HG03469 (cell line): ENCODE measurements around the gene SDHAF4.
"Not testable (repeated sequence)": the region's sequence is repeated elsewhere in the genome, so short reads cannot be mapped to it uniquely, and the experiment has no call there.

Experiments used
- ATAC-seq: cut with Tn5 transposase; IDR thresholded peaks from one replicate; pipeline ENCODE4 v1.9.1; 2021; ENCODE audit warnings: mild to moderate bottlenecking, moderate library complexity, moderate number of reproducible peaks; ENCODE audit not compliant: unreplicated experiment

The SDHAF4 gene

DNA sequence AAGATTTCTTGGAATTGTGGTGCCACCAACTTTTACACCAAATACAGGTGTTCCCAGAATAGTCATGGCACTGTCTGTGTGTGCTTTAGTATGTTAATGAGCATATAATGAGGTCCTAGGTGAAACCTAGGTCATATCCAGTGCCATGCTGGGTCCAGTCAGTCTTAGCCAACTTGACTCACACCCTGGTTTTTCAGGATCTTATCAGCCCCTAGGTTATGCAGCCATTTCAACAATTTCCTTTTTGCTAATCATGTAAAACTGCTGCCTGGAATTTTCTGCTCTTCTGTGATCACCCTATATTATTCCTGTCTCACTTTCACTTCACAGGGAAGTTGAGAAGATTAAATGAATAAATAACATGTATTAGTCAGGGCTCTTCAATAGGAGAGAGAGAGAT is 23.7 kb downstream of the SDHAF4 start:
- ATAC-seq = no peak

DNA sequence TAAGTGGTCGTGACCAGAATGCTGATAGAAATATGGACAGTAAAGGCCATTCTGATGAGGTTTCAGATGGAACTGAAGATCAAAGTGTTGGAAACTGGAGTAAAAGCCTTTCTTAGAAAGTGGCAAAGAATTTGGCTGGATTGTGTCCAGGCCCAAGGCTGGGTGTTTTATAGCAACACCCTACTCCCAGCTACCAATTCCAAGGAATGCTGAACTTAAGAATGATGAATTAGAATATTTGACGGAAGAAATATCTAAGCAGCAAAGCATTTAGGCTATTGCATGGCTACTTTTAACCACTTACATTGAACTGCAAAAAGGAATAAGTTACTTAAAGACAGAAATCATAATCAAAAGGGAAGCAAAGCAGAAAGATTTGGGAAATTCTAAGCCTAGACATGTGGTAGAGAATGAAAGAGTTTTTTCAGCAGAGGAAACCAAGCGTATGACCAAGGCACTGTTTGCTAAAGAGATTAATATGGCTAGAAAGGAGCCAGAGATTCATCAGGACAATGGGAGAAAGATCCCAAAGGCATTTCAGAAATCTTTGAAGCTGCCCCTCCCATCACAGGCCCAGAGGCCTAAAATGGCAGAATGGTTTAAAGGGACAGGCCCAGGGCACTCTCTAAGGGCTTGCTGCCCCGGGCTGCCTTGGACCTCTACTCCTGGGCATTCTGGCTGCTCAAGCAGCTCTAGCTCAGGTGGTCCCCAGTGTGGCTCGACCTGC is 25.8 kb downstream of the SDHAF4 start:
- no peak for ATAC-seq

DNA sequence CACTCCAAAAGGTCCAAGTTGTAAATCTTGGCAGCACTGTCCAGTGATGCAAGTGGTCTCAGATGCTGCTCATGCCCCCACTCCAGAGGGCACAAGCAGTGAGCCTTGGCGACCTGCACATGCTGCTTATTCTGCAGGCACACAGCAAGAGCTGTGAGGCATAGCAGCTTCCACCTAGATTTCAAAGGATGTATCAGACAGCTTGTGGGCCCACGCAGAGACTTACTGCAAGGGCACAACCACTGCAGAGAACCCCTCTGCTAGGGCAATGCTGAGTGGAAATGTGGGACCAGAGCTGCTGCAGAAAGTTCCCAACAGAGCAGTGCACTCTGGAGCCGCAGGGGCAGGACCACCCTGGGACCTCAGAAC is 26.4 kb downstream of the SDHAF4 start:
- ATAC-seq = no peak

DNA sequence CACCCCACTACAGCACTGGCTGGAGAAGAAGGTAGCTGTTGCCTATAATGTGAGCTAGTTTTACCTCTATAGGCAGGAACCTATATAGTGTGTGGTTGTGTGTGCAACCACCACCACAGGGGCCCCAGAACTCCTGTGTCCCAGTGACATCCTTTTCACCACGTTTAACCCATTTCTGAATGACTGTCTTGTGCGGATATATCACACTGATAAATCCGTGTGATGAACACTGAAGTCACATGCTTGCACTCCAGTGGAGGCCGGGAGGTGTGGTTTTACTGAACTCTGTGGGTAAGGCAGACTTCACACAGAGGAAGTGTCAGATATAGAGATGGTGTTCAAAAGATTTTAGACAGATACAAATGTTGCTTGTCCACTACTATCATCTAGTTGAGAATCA is 32.5 kb downstream of the SDHAF4 start:
- ATAC-seq = no peak

DNA sequence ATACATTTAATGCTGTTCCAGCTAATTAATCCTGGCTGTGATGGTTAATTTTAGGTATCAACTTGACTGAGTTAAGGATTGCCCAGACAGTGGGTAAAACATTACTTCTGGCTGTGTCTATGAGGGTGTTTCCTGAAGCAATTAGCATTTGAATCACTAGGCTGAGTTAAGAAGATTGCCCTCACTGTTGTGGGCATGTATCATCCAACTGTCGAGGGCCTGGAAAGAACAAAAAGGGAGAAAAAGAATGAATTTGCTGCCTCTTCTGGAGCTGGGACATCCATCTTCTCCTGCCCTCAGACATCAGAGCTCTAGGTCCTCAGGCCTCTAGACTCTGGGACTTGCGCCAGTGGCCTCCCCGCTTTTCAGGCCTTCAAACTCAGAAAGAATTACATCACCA is 34.3 kb downstream of the SDHAF4 start:
- no peak for ATAC-seq

DNA sequence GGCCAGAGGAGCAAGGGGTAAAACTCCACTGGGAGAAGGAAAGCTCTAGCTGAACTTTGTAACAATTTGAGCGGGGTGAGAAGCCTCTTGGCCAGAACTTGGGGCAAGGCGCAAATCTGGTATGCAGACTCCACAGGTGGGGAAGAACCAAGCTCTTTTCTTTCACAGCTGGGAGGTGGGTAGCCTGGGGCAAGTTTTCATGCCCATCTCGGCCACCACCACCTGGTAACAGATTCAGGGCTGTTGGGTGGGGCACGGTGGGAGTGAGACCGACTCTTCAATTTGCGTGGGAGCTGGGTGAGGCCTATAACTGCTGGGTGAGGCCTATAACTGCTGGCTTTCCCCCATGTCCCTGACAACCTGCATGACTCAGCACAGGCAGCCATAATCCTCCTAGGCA is 37.5 kb downstream of the SDHAF4 start:
- no peak for ATAC-seq

DNA sequence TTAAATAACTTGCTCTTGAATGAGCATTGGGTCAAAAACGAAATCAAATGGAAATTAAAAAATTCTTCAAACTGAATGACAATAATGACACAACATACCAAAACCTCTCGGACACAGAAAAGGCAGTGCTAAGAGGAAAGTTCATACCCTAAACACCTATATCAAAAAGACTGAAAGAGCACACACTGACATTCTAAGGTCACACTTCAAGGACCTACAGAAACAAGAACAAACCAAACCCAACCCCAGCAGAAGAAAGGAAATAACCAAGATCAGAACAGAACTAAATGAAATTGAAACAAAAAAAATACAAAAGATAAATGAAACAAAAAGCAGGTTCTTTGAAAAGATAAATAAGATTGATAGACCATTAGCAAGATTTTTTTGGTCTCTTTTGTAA is 40.6 kb downstream of the SDHAF4 start:
- not testable (repeated sequence) for ATAC-seq

DNA sequence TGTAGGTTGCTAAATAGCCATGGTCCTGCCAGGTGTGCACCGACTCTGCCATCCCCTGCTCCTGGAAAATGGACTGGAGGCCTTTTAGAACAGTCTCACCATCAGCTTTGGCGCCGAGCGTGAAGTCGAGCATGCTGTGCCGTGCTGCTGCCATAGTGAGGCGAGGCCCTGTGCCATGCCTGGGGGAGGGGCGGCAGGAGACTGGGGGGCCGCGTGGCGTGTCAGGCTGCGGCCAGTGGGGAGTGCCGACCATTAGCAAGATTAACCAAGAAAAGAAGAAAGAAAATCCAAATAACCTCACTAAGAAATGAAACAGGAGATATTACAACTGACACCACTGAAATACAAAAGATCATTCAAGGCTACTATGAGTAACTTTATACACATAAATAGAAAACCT is 42.5 kb downstream of the SDHAF4 start:
- not testable (repeated sequence) for ATAC-seq

DNA sequence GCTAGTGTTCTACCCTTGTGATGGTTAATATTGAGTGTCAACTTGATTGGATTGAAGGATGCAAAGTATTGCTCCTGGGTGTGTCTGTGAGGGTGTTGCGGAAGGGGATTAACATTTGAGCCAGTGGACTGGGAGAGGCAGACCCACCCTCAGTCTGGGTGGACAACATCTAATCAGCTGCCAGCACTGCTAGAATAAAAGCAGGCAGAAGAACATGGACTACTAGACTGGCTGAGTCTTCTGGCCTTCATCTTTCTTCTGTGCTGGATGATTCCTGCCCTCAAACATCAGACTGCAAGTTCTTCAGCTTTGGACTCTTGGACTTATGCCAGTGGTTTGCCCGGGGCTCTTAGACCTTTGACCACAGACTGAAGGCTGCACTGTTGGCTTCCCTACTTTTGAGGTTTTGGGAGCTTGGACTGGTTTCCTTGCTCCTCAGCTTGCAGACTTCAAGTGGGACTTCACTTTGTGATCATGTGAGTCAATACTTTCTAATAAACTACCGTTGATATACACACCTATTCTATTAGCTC is 50.1 kb downstream of the SDHAF4 start:
- ATAC-seq = no peak

DNA sequence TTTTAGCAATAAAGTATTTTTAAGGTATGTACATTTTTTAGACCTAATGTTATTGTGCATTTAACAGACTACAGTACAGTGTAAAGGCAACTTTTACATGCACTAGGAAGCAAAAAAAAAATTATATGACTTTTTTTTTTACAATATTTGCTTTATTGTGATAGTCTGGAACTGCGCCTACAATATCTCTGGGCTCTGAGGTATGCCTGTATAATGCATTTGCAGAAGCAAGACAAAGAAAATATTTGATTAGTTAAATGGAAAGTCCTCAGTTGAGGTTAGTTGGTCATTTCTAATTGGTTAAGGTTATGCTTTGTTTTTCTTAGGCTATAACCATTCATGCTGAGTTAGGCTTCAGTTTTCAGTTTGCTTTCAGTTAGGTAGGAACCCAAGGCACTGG is 54.0 kb downstream of the SDHAF4 start:
- ATAC-seq = no peak

DNA sequence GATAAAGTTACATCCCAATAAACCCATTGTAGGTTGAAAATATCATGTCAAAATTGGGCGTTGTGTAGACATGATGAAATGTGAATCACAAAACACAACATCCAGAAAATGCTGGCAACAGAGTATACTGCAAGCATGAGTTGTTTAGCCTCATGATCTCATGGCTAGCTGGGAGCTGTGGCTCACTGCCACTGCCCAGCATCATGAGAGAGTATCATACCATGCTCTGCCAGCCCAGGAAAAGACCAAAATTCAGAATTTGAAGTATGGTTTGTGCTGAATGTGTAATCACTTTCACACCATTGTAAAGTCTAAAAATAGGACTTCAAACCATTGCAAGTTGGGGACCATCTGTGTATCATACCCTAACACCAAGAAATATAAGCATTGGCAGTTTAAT is 55.7 kb downstream of the SDHAF4 start:
- no peak for ATAC-seq

DNA sequence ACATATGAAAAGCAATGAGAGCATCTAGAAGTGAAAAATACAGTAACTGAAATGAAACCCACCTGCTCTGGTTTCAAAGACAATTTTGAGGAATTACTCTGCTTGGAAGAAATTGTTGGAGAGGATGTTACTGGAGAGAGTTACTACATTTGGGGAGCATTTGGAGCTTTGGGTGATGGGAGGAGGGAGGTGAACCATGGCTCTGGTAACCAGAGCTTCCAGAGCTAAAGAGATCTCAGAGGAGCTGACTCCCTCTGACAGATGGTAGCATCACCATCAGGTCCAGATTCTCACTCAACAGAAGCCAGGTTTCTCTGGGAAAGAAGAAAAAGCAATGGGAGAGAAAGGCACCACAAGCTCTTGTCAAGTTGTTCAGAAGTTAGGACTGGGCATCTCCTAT is 58.7 kb downstream of the SDHAF4 start:
- no peak for ATAC-seq

DNA sequence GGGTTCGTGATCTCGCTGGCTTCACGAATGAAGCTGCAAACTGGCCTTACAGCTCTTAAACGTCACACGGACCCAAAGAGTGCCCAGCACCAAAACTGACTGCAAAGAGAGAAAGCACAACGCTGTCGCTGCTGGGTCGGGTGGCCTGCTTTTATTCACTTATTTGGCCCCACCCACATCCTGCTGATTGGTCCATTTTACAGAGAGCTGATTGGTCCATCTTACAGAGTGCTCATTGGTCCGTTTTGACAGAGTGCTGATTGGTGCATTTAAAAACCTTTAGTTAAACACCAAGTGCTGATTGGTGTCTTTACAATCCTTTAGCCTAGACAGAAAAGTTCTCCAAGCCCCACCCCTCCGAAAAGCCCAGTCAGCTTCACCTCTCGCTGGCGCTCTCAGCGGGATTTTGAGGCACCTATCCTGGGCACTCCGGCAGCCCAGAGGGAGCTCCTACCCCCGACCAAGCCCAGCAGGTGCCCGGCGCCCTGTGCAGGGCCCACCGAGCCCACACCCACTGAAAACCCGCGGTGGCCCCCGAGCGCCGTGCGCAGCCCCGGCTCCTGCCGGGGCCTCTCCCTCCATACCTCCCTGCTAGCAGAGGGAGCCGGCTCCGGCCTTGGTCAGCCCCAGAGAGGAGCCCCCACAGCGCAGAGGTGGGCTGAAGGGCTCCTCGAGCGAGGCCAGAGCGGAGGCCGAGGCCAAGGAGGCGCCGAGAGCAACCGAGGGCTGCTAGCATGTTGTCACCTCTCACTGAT is 60.9 kb downstream of the SDHAF4 start:
- ATAC-seq = no peak

DNA sequence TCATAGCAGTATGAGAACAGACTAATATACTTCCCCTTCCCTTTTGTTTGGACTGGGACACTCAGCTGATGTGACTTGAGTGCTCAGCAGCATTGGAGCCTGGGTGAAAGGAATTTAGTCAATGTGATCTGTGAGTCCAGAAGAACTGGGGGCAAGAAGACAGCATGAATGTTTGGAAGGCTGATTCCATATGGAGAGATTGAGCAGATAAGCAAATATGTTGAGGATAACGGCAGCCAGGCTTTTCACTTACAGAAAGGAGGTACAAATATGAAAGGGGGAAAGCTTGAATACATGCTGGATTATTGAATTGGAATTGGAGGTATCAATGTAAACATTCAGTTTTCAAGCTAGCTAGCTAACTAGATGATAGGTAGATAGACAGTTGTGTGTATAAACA is 63.2 kb downstream of the SDHAF4 start:
- ATAC-seq = no peak

DNA sequence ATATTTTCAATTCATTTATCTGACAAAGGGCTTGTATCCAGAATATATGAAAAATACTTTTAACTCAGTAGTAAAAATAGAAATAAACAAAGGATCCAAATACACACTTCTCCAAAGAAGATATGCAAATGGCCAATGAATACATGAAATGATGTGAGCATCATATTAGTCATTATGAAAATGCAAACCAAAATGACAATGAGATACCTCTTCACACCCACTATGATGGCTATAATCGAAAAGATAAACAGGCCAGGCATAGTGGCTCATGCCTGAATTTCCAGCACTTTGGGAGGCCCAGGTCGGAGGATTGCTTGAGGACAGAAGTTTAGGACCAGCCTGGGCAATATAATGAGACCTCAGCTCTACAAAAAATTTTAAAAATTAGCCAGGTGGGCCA is 67.1 kb downstream of the SDHAF4 start:
- no peak for ATAC-seq

DNA sequence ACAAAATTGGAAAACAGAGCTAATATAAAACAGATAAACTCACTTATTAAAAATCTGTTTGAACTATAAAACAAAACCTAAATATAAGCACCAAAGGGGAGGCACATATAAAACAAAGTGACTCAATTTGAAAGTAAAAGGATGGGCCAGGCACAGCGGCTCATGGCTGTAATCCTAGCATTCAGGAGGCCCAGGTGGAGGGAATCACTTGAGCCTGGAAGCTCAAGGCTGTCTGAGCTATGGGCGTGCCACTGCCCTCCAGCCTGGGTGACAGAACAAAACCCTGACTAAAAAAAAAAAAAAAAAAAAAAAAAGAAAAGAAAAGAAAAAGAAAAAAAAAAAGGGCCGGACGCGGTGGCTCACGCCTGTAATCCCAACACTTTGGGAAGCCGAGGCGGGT is 69.9 kb downstream of the SDHAF4 start:
- ATAC-seq = no peak

DNA sequence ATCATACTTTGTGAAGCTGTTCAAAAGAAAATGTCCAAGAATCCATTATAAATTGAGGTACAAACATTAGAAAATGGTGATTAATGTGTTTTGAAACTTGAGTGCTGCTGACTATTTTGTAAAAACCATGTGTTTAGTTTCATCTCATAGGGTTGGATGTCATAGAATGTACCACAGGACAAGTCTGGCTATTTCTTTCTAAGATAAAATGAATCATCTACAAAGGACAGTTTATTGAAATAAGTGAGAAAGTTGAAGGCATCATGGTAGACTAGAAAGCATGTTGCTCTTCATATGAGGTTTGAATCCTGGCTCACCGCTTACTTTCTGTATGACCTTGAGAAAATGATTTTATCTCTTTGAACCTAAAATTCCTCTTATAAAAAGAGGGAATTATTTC is 71.7 kb downstream of the SDHAF4 start:
- ATAC-seq = no peak
